Thyroid gland (tissue), 4 donors: ENCODE measurements around the gene AQR. TPM values are rescaled to one million over a fixed set of nuclear protein-coding genes. Genes with fewer than 3 reads are reported as not detected.

Experiments
- DNase-seq, 2 donors: peaks; one replicate each; pipeline ENCODE4 v3.0.0-alpha.2; 2019
- H3K27ac ChIP-seq, 3 donors: fragments of 200-600 bp; sonication (generic); 1 replicate in 2 of 3; 2 replicates in 1 of 3; pipeline ENCODE4 v1.5.1; 2016 to 2019; ENCODE audit warnings: mild to moderate bottlenecking in 1 of 3, moderate library complexity in 1 of 3
- H3K27me3 ChIP-seq: fragments of 200-600 bp; sonication (generic); one replicate; pipeline ENCODE4 v1.5.1; 2019
- H3K36me3 ChIP-seq, 2 donors: fragments of 200-600 bp; sonication (generic); one replicate each; pipeline ENCODE4 v1.5.1; 2016 to 2019
- H3K4me1 ChIP-seq, 2 donors: fragments of 200-600 bp; sonication (generic); one replicate each; pipeline ENCODE4 v1.5.1; 2017 to 2019
- H3K4me3 ChIP-seq, 3 donors: fragments of 200-600 bp; sonication (generic); replicated peaks in 1 of 3; 1 replicate in 2 of 3; 2 replicates in 1 of 3; pipeline ENCODE4 v1.5.1; 2016; ENCODE audit warnings: mild to moderate bottlenecking in 1 of 3
- H3K9me3 ChIP-seq: fragments of 200-600 bp; sonication (generic); one replicate; pipeline ENCODE4 v1.5.1; 2017
- CTCF ChIP-seq, 6 experiments: fragments of 200-600 bp in 3 of 6; fragments of 450-650 bp in 3 of 6; sonication (generic) in 3 of 6; IDR thresholded peaks; one replicate each; pipeline ENCODE4 v1.5.1; 2016 to 2019; ENCODE audit warnings: antibody characterized with exemption in 6 of 6, mild to moderate bottlenecking in 2 of 6, inconsistent platforms in 1 of 6, moderate library complexity in 1 of 6
- POLR2A ChIP-seq, 2 donors: fragments of 450-650 bp; IDR thresholded peaks; one replicate each; pipeline ENCODE4 v1.6.1; 2017; ENCODE audit warnings: antibody characterized with exemption in 2 of 2, mild to moderate bottlenecking in 2 of 2, moderate library complexity in 1 of 2
- WGBS, 2 donors: methylation state at CpG; one replicate each; pipeline ENCODE4 v1.1.5; 2017; 5-methylcytosine and 5-hydroxymethylcytosine counted together
- intact Hi-C: fragments of 100-400 bp; cut with DNase I; formaldehyde crosslinking; loops from one replicate; pipeline ENCODE4 v1.15.1; 2023
- total RNA-seq, 4 donors: library from RNA; depleted of rRNA; stranded (reverse); fragments of >200 nt; gene quantifications; one replicate each; pipeline ENCODE4 v1.2.3, GENCODE V29; 2016

The AQR gene
- total RNA-seq, 4 donors from 2014 or later = 27.9 to 40.3 (median 37.8) TPM

GRCh38 chr15:34838282-34838681 lies 131.3 kb downstream of the AQR start:
- H3K9me3 ChIP-seq = no peaks in the 10 kb centered on the region
- H3K36me3 ChIP-seq = no peaks in the 10 kb centered on the region
- no peak overlapping the region for H3K27ac ChIP-seq
- H3K4me3 ChIP-seq = no peak overlapping the region
- no peak for DNase-seq
- peaks cover 0 to 5% of the 10 kb centered on the region in 2 donors for H3K4me1 ChIP-seq
- no peaks in the 10 kb centered on the region for H3K27me3 ChIP-seq
- no peak for TF ChIP-seq POLR2A (IDR thresholded peaks at IDR 0.05)
- no peak for TF ChIP-seq CTCF (IDR thresholded peaks at IDR 0.05)
- intact Hi-C loops = no loop called here
- WGBS, 2 donors = 98% methylated on average over 3 of the region's 3 CpGs

- H3K27ac ChIP-seq = no peak overlapping the region
- no peaks in the 10 kb centered on the region for H3K9me3 ChIP-seq
- H3K36me3 ChIP-seq = no peaks in the 10 kb centered on the region
- WGBS, 2 donors = 50 to 54% methylated on average over 6 of the region's 6 CpGs
- TF ChIP-seq POLR2A (IDR thresholded peaks at IDR 0.05) = no peak
- no peak for TF ChIP-seq CTCF (IDR thresholded peaks at IDR 0.05)
- DNase-seq = peak; percentile 79 to 84
- no peak overlapping the region for H3K4me3 ChIP-seq
- intact Hi-C loops = no loop called here
- no peaks in the 10 kb centered on the region for H3K27me3 ChIP-seq
- peaks cover 0 to 5% of the 10 kb centered on the region in 2 donors for H3K4me1 ChIP-seq
Observed at GRCh38 chr15:34837246-34838016, 132.1 kb downstream of the AQR start.

- Histone ChIP-seq H3K4me1 (no peaks in the 10 kb centered on the region), H3K27ac (no peak overlapping the region), H3K9me3 (no peaks in the 10 kb centered on the region), H3K27me3 (no peaks in the 10 kb centered on the region), H3K4me3 (no peak overlapping the region), H3K36me3 (no peaks in the 10 kb centered on the region)
- intact Hi-C loops = no loop called here
- no peak for DNase-seq
- 81 to 84% methylated on average over 5 of the region's 5 CpGs for WGBS, 2 donors
- no peak for TF ChIP-seq CTCF (IDR thresholded peaks at IDR 0.05)
- no peak for TF ChIP-seq POLR2A (IDR thresholded peaks at IDR 0.05)
Observed at GRCh38 chr15:34828145-34828911, 141.2 kb downstream of the AQR start.

GRCh38 chr15:34821831-34822230 lies 147.7 kb downstream of the AQR start:
- 70 to 73% methylated on average over 3 of the region's 3 CpGs for WGBS, 2 donors
- TF ChIP-seq POLR2A (IDR thresholded peaks at IDR 0.05) (no peak), CTCF (IDR thresholded peaks at IDR 0.05) (no peak)
- no peak for DNase-seq
- Histone ChIP-seq H3K27ac (no peak overlapping the region), H3K4me3 (no peak overlapping the region), H3K36me3 (no peaks in the 10 kb centered on the region), H3K27me3 (no peaks in the 10 kb centered on the region), H3K4me1 (no peaks in the 10 kb centered on the region), H3K9me3 (no peaks in the 10 kb centered on the region)
- intact Hi-C loops = no loop called here

- no peaks in the 10 kb centered on the region for H3K27me3 ChIP-seq
- H3K9me3 ChIP-seq = no peaks in the 10 kb centered on the region
- no peaks in the 10 kb centered on the region for H3K4me1 ChIP-seq
- 73 to 80% methylated on average over 5 of the region's 5 CpGs for WGBS, 2 donors
- H3K36me3 ChIP-seq = no peaks in the 10 kb centered on the region
- no peak overlapping the region for H3K4me3 ChIP-seq
- intact Hi-C loops = no loop called here
- no peak for DNase-seq
- H3K27ac ChIP-seq = no peak overlapping the region
- TF ChIP-seq CTCF (IDR thresholded peaks at IDR 0.05) = no peak
- no peak for TF ChIP-seq POLR2A (IDR thresholded peaks at IDR 0.05)
Observed at GRCh38 chr15:34820110-34820509, 149.4 kb downstream of the AQR start.
